LNCaP clone FGC (cell line): ENCODE results near the gene LRP5.

Source experiments
- DNase-seq: peaks from one replicate; pipeline ENCODE4 v3.0.0-alpha.2; 2011; ENCODE audit warnings: low read depth
- H3K4me3 ChIP-seq: 2 replicates; pipeline ENCODE4 v1.5.1; 2011; ENCODE audit warnings: mild to moderate bottlenecking, low read depth, low read length, control low read depth
- CTCF ChIP-seq: IDR thresholded peaks from 2 replicates; pipeline ENCODE4 v1.5.1; 2012; ENCODE audit warnings: mild to moderate bottlenecking; ENCODE audit not compliant: control insufficient read depth, insufficient read depth; ENCODE audit errors: extremely low read depth

LRP5 gene

GRCh38 chr11:68436162-68436888 lies 123.9 kb downstream of the LRP5 start:
- no peak for TF ChIP-seq CTCF
- no peak for DNase-seq
- H3K4me3 ChIP-seq: no peak overlapping the region

GRCh38 chr11:68436985-68437926 lies 124.9 kb downstream of the LRP5 start:
- no peak overlapping the region for H3K4me3 ChIP-seq
- TF ChIP-seq CTCF: no peak
- DNase-seq: no peak

GRCh38 chr11:68437927-68438657 lies 125.7 kb downstream of the LRP5 start:
- TF ChIP-seq CTCF: no peak
- DNase-seq: no peak
- H3K4me3 ChIP-seq: no peak overlapping the region

GRCh38 chr11:68438658-68439259 lies 126.4 kb downstream of the LRP5 start:
- TF ChIP-seq CTCF: no peak
- DNase-seq: no peak
- no peak overlapping the region for H3K4me3 ChIP-seq

- no peak for DNase-seq
- no peak for TF ChIP-seq CTCF
- H3K4me3 ChIP-seq: no peak overlapping the region
Measured at GRCh38 chr11:68439355-68440065, 127.1 kb downstream of the LRP5 start.

GRCh38 chr11:68440224-68440623 lies 127.8 kb downstream of the LRP5 start:
- no peak overlapping the region for H3K4me3 ChIP-seq
- DNase-seq: no peak
- TF ChIP-seq CTCF: no peak
